ENCODE data around the gene SRRM3. TPM values are rescaled to one million over a fixed set of nuclear protein-coding genes. Genes with fewer than 3 reads are reported as not detected.

SRRM3 gene
- polyA plus RNA-seq, 1 donor (not counting 4 experiments of a cell fraction or from before 2014, with no cell fraction given): 0.30 TPM

DNA sequence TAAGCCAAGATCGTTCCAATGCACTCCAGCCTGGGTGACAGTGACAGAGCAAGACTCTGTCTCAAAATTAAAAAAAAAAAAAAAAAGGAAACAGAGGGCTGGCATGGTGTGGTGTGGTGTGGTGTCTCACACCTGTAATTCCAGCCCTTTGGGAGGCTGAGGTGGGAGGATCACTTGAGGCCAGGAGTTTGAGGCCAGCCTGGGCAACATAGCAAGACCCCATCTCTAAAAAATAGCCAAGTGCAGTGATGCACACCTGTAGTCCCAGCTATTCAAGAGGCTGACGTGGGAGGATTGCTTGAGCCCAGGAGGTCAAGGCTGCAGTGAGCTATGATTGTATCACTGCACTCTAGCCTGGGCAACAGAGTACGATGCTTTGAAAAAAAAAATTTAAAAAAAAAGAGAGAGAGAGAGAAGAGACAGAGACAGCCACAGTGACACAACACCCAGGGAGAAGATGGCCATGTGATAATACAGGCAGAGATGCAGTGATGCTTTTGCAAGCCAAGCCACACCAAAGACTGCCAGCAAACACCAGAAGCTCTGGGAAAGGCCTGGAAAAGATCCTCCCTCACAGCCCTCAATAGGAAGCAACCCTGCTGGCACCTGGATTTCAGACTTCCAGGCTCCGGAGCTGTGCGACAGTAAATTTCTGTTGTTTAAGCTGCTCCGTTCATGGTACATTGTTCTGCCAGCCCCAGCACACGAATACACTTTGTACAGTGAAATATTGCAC is 19.3 kb upstream of the SRRM3 start:
- H3K27me3 ChIP-seq (ENCODE audit: control insufficient read depth, extremely low read depth, insufficient read depth, low read length): no peaks in the 10 kb centered on the region
- no peak overlapping the region for H2AFZ ChIP-seq (ENCODE audit: control insufficient read depth, low read length)
- H3K4me2 ChIP-seq (ENCODE audit: control insufficient read depth, extremely low read depth, insufficient read depth, low read depth, low read length): no peak overlapping the region
- no peak for FAIRE-seq
- H3K9me1 ChIP-seq (ENCODE audit: control insufficient read depth, extremely low read depth, insufficient read depth, low read length): no peaks in the 10 kb centered on the region
- no peak overlapping the region for H3K27ac ChIP-seq (ENCODE audit: control insufficient read depth, insufficient read depth, low read length)
- DNase-seq (ENCODE audit: low read depth, low spot score): no peak
- H3K9me3 ChIP-seq (ENCODE audit: control insufficient read depth, low read depth, low read length): no peaks in the 10 kb centered on the region
- H3K4me3 ChIP-seq (ENCODE audit: control insufficient read depth in 2 of 3, extremely low read depth in 1 of 3, insufficient read depth in 2 of 3, low read depth in 1 of 3, low read length in 3 of 3): no peak overlapping the region
- no peaks in the 10 kb centered on the region for H3K36me3 ChIP-seq (ENCODE audit: control insufficient read depth in 2 of 2, extremely low read depth in 1 of 2, insufficient read depth in 2 of 2, low read length in 2 of 2)
- no peak for TF ChIP-seq EZH2 (IDR thresholded peaks at IDR 0.05; ENCODE audit: low read length)
- TF ChIP-seq, protein P1, sequence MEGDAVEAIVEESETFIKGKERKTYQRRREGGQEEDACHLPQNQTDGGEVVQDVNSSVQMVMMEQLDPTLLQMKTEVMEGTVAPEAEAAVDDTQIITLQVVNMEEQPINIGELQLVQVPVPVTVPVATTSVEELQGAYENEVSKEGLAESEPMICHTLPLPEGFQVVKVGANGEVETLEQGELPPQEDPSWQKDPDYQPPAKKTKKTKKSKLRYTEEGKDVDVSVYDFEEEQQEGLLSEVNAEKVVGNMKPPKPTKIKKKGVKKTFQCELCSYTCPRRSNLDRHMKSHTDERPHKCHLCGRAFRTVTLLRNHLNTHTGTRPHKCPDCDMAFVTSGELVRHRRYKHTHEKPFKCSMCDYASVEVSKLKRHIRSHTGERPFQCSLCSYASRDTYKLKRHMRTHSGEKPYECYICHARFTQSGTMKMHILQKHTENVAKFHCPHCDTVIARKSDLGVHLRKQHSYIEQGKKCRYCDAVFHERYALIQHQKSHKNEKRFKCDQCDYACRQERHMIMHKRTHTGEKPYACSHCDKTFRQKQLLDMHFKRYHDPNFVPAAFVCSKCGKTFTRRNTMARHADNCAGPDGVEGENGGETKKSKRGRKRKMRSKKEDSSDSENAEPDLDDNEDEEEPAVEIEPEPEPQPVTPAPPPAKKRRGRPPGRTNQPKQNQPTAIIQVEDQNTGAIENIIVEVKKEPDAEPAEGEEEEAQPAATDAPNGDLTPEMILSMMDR (optimal IDR thresholded peaks at IDR 0.05 in 1 of 3, IDR thresholded peaks at IDR 0.05 in 1 of 3, conservative IDR thresholded peaks at IDR 0.05 in 1 of 3; ENCODE audit: extremely low read depth in 1 of 3, insufficient read depth in 2 of 3, low read length in 3 of 3): no peak
- no peak overlapping the region for H3K9ac ChIP-seq (ENCODE audit: control insufficient read depth, extremely low read depth, insufficient read depth, low read length)
- no peaks in the 10 kb centered on the region for H4K20me1 ChIP-seq (ENCODE audit: control insufficient read depth, extremely low read depth, insufficient read depth, low read length)
- no peaks in the 10 kb centered on the region for H3K4me1 ChIP-seq (ENCODE audit: control insufficient read depth, extremely low read depth, insufficient read depth, low read length)
- H3K79me2 ChIP-seq (ENCODE audit: control insufficient read depth, insufficient read depth, low read length): no peaks in the 10 kb centered on the region
- dilution Hi-C loops (cut with MboI; ENCODE audit: extremely low pct_ligation_motif_present, low sequenced_read_pairs): no loop called here

DNA sequence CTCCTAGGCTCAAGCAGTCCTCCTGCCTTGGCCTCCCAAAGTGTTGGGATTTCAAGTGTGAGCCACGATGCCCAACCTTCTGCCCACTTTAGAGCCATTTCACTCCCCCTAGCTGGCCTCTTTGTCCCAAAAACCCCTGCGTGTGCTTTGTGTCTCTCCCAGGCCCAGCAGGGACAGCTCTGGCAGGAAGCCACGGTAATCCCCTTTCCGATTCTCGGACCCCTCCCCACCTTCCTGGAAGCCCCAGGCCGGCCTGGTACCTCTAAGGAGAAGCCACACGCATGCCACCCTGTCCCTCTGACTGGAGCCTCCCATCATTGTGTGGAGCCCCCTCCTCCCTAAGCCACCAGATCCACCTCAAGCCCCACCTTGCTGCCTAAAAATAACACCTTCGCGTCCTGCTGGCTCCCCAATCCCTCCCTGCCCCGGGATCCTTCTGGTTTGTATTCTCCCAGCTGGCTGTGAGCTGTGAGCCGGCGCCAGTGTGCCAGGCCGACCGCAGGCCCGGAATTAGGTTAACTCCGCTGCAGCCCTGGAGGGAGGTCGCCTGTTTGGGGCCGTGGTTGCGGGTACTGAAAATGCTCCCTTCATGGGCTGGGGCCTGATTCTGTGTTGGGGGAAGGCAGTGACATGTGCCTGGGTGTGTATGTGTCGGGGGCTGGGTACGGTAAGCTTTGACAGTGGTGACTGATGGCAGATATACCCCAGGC is 16.4 kb upstream of the SRRM3 start:
- no peak for DNase-seq (ENCODE audit: low read depth, low spot score)
- no peak overlapping the region for H2AFZ ChIP-seq (ENCODE audit: control insufficient read depth, low read length)
- TF ChIP-seq, protein P1 (optimal IDR thresholded peaks at IDR 0.05 in 1 of 3, IDR thresholded peaks at IDR 0.05 in 1 of 3, conservative IDR thresholded peaks at IDR 0.05 in 1 of 3; ENCODE audit: extremely low read depth in 1 of 3, insufficient read depth in 2 of 3, low read length in 3 of 3): no peak
- no peak for TF ChIP-seq EZH2 (IDR thresholded peaks at IDR 0.05; ENCODE audit: low read length)

More for the DNA sequence above, 16.4 kb upstream of the SRRM3 start:
- H3K4me1 ChIP-seq (ENCODE audit: control insufficient read depth, extremely low read depth, insufficient read depth, low read length): no peaks in the 10 kb centered on the region
- H3K9me3 ChIP-seq (ENCODE audit: control insufficient read depth, low read depth, low read length): no peaks in the 10 kb centered on the region
- H3K27ac ChIP-seq (ENCODE audit: control insufficient read depth, insufficient read depth, low read length): no peak overlapping the region
- H3K36me3 ChIP-seq (ENCODE audit: control insufficient read depth in 2 of 2, extremely low read depth in 1 of 2, insufficient read depth in 2 of 2, low read length in 2 of 2): no peaks in the 10 kb centered on the region
- no peak overlapping the region for H3K9ac ChIP-seq (ENCODE audit: control insufficient read depth, extremely low read depth, insufficient read depth, low read length)
- H3K27me3 ChIP-seq (ENCODE audit: control insufficient read depth, extremely low read depth, insufficient read depth, low read length): no peaks in the 10 kb centered on the region
- FAIRE-seq: no peak
- no peaks in the 10 kb centered on the region for H3K79me2 ChIP-seq (ENCODE audit: control insufficient read depth, insufficient read depth, low read length)
- dilution Hi-C loops (cut with MboI; ENCODE audit: extremely low pct_ligation_motif_present, low sequenced_read_pairs): no loop called here
- H3K4me2 ChIP-seq (ENCODE audit: control insufficient read depth, extremely low read depth, insufficient read depth, low read depth, low read length): no peak overlapping the region
- no peaks in the 10 kb centered on the region for H3K9me1 ChIP-seq (ENCODE audit: control insufficient read depth, extremely low read depth, insufficient read depth, low read length)
- no peaks in the 10 kb centered on the region for H4K20me1 ChIP-seq (ENCODE audit: control insufficient read depth, extremely low read depth, insufficient read depth, low read length)
- H3K4me3 ChIP-seq (ENCODE audit: control insufficient read depth in 2 of 3, extremely low read depth in 1 of 3, insufficient read depth in 2 of 3, low read depth in 1 of 3, low read length in 3 of 3): no peak overlapping the region
